H1 (cell line): ENCODE measurements around the gene HDAC8. TPM values are rescaled to one million over a fixed set of nuclear protein-coding genes. Genes with fewer than 3 reads are reported as not detected.

Experiments
- CTCF ChIA-PET: fragments of 300-600 bp; sonication (Branson Sonifier 250); formaldehyde crosslinking; loops from one replicate; lab custom pipeline; 2021; ENCODE audit not compliant: partially characterized antibody; lab: Charles Lee
- POLR2A ChIA-PET: fragments of 300-600 bp; sonication (Branson Sonifier 250); formaldehyde crosslinking; loops from one replicate; lab custom pipeline; 2021; ENCODE audit warnings: inconsistent platforms; ENCODE audit not compliant: partially characterized antibody; lab: Charles Lee
- DNase-seq, 2 experiments: peaks; one replicate each; pipeline versions ENCODE4 v3.0.0 to v3.0.0-alpha.2; 2010 to 2022; ENCODE audit warnings: low spot score in 2 of 2, low read depth in 1 of 2, mixed read lengths in 1 of 2
- FAIRE-seq: peaks from 2 replicates; lab custom pipeline; 2011; peaks lifted over from hg19 to GRCh38; lab: Jason Lieb, UNC
- H2AFZ ChIP-seq: 2 replicates; pipeline ENCODE4 v1.8.1; 2012; ENCODE audit warnings: low read length, inconsistent platforms
- H2AK5ac ChIP-seq: 2 replicates; pipeline ENCODE4 v1.6.1; 2013; ENCODE audit warnings: low read depth, low read length
- H2BK120ac ChIP-seq: replicated peaks from 2 replicates; pipeline ENCODE3; 2013; ENCODE audit warnings: low read depth, low read length, inconsistent platforms
- H2BK12ac ChIP-seq: 2 replicates; pipeline ENCODE4 v1.6.1; 2013; ENCODE audit warnings: low read depth, low read length
- H2BK15ac ChIP-seq: 2 replicates; pipeline ENCODE4 v1.6.1; 2013; ENCODE audit warnings: low read length
- H2BK20ac ChIP-seq: 2 replicates; pipeline ENCODE4 v1.6.1; 2013; ENCODE audit warnings: low read length
- H2BK5ac ChIP-seq: 2 replicates; pipeline ENCODE4 v1.6.1; 2013; ENCODE audit warnings: low read depth, low read length
- H3K14ac ChIP-seq: 2 replicates; pipeline ENCODE4 v1.6.1; 2013; ENCODE audit warnings: inconsistent platforms; ENCODE audit not compliant: insufficient read length
- H3K18ac ChIP-seq: 2 replicates; pipeline ENCODE4 v1.6.1; 2013; ENCODE audit warnings: low read length; ENCODE audit errors: extremely low read depth
- H3K23ac ChIP-seq: 2 replicates; pipeline ENCODE4 v1.6.1; 2013; ENCODE audit warnings: inconsistent platforms; ENCODE audit not compliant: insufficient read length
- H3K23me2 ChIP-seq: 2 replicates; pipeline ENCODE4 v1.6.1; 2013; ENCODE audit warnings: low read depth, low read length
- H3K27ac ChIP-seq: 2 replicates; pipeline ENCODE4 v1.6.1; 2011; ENCODE audit warnings: low read depth, low read length, inconsistent platforms
- H3K27me3 ChIP-seq, 4 experiments: replicated peaks in 1 of 4; 1 replicate in 1 of 4; 2 replicates in 3 of 4; pipeline versions ENCODE4 v1.6.1 to v1.8.1; 2011 to 2013; ENCODE audit warnings: low read length in 3 of 4, mild to moderate bottlenecking in 3 of 4, inconsistent platforms in 2 of 4, mixed read lengths in 2 of 4, moderate library complexity in 1 of 4; ENCODE audit not compliant: control insufficient read depth in 3 of 4, insufficient read depth in 3 of 4; ENCODE audit errors: extremely low read depth in 1 of 4
- H3K36me3 ChIP-seq, 4 experiments: 2 replicates each; pipeline versions ENCODE4 v1.6.1 to v1.8.1; 2011 to 2013; ENCODE audit warnings: mild to moderate bottlenecking in 4 of 4, low read length in 3 of 4, moderate library complexity in 2 of 4, control low read depth in 1 of 4, inconsistent platforms in 1 of 4; ENCODE audit not compliant: insufficient read depth in 4 of 4, control insufficient read depth in 2 of 4
- H3K4ac ChIP-seq: replicated peaks from 2 replicates; pipeline ENCODE3; 2013; ENCODE audit warnings: low read length, low read depth, mixed read lengths, inconsistent platforms; ENCODE audit not compliant: insufficient read length
- H3K4me1 ChIP-seq, 4 experiments: replicated peaks in 1 of 4; 1 replicate in 1 of 4; 2 replicates in 3 of 4; pipeline versions ENCODE4 v1.6.1 to v1.8.1; 2011 to 2013; ENCODE audit warnings: low read length in 3 of 4, inconsistent platforms in 2 of 4, mixed read lengths in 1 of 4; ENCODE audit not compliant: insufficient read depth in 4 of 4, control insufficient read depth in 3 of 4
- H3K4me2 ChIP-seq, 2 experiments: 2 replicates each; pipeline versions ENCODE4 v1.6.1 to v1.8.1; 2011 to 2013; ENCODE audit warnings: low read depth in 2 of 2, low read length in 2 of 2, control low read depth in 1 of 2, inconsistent platforms in 1 of 2, mild to moderate bottlenecking in 1 of 2; ENCODE audit not compliant: insufficient read depth in 1 of 2
- H3K4me3 ChIP-seq, 4 experiments: fragments of 200-600, 300-600 bp in 1 of 4; sonication (generic), shearing (Covaris generic), sonication (Bioruptor Twin) in 1 of 4; 2 replicates each; pipeline versions ENCODE4 v1.5.1 to v1.8.1; 2011 to 2016; ENCODE audit warnings: low read length in 4 of 4, low read depth in 3 of 4, control low read depth in 2 of 4, inconsistent platforms in 2 of 4, mild to moderate bottlenecking in 2 of 4, mixed read lengths in 1 of 4, moderate library complexity in 1 of 4; ENCODE audit not compliant: insufficient read depth in 2 of 4; ENCODE audit errors: extremely low read depth in 1 of 4
- H3K56ac ChIP-seq: replicated peaks from 2 replicates; pipeline ENCODE3; 2013; ENCODE audit warnings: low read depth, mild to moderate bottlenecking, mixed read lengths, low read length, inconsistent platforms; ENCODE audit not compliant: insufficient read length
- H3K79me1 ChIP-seq: 2 replicates; pipeline ENCODE4 v1.6.1; 2013; ENCODE audit warnings: low read depth, low read length, control low read depth
- H3K79me2 ChIP-seq, 2 experiments: 2 replicates each; pipeline versions ENCODE4 v1.6.1 to v1.8.1; 2012 to 2013; ENCODE audit warnings: low read length in 2 of 2, mild to moderate bottlenecking in 2 of 2, inconsistent platforms in 1 of 2; ENCODE audit not compliant: insufficient read depth in 2 of 2, control insufficient read depth in 1 of 2
- H3K9ac ChIP-seq, 4 experiments: replicated peaks in 1 of 4; 1 replicate in 1 of 4; 2 replicates in 3 of 4; pipeline versions ENCODE4 v1.6.1 to v1.8.1; 2011 to 2013; ENCODE audit warnings: low read depth in 3 of 4, low read length in 3 of 4, control low read depth in 2 of 4, mild to moderate bottlenecking in 2 of 4, moderate library complexity in 2 of 4, inconsistent platforms in 1 of 4; ENCODE audit errors: extremely low read depth in 1 of 4
- H3K9me3 ChIP-seq, 2 experiments: 2 replicates each; pipeline versions ENCODE4 v1.6.1 to v1.8.1; 2012 to 2013; ENCODE audit warnings: mild to moderate bottlenecking in 2 of 2, moderate library complexity in 2 of 2, control low read depth in 1 of 2, inconsistent platforms in 1 of 2, low read depth in 1 of 2, low read length in 1 of 2, mixed read lengths in 1 of 2; ENCODE audit not compliant: insufficient read depth in 2 of 2
- H4K20me1 ChIP-seq, 2 experiments: replicated peaks in 1 of 2; 2 replicates each; pipeline versions ENCODE3 to v1.8.1; 2011 to 2013; ENCODE audit warnings: inconsistent platforms in 2 of 2, low read length in 2 of 2, mild to moderate bottlenecking in 1 of 2; ENCODE audit not compliant: insufficient read depth in 2 of 2, control insufficient read depth in 1 of 2
- H4K5ac ChIP-seq: 2 replicates; pipeline ENCODE4 v1.6.1; 2013; ENCODE audit warnings: low read length, low read depth, mixed read lengths, inconsistent platforms; ENCODE audit not compliant: insufficient read length
- H4K8ac ChIP-seq: 2 replicates; pipeline ENCODE4 v1.8.0; 2013; ENCODE audit warnings: mild to moderate bottlenecking, moderate library complexity, low read length, inconsistent platforms; ENCODE audit not compliant: insufficient read depth; ENCODE audit errors: extremely low read depth
- H4K91ac ChIP-seq: replicated peaks from 2 replicates; pipeline ENCODE3; 2013; ENCODE audit warnings: low read length, mixed read lengths, inconsistent platforms; ENCODE audit not compliant: insufficient read length
- JUND ChIP-seq: IDR thresholded peaks from 2 replicates; pipeline ENCODE4 v1.6.1; 2011; ENCODE audit warnings: mild to moderate bottlenecking, improper control_type of control experiment, low read length
- POLR2A ChIP-seq, 2 experiments: IDR thresholded peaks; 1 replicate in 1 of 2; 2 replicates in 1 of 2; pipeline ENCODE4 v1.6.1; 2011; ENCODE audit warnings: low read depth in 2 of 2, low read length in 2 of 2, mild to moderate bottlenecking in 2 of 2; ENCODE audit errors: control extremely low read depth in 1 of 2
- POU5F1 ChIP-seq: IDR thresholded peaks from 2 replicates; pipeline ENCODE4 v1.6.1; 2011; ENCODE audit warnings: low read depth, mild to moderate bottlenecking, low read length, moderate library complexity
- SAP30 ChIP-seq: fragments of 300-600 bp; sonication (generic); IDR thresholded peaks from 2 replicates; pipeline ENCODE4 v1.7.1; 2012; ENCODE audit warnings: low read length, moderate library complexity, mild to moderate bottlenecking, inconsistent platforms; ENCODE audit not compliant: insufficient read depth, insufficient replicate concordance
- TCF12 ChIP-seq: IDR thresholded peaks from 2 replicates; pipeline ENCODE4 v1.6.1; 2011; ENCODE audit warnings: low read depth, mild to moderate bottlenecking, low read length
- WGBS, 2 experiments: shearing (Covaris generic) in 1 of 2; methylation state at CpG; one replicate each; pipeline versions ENCODE4 v1.1.6 to v1.1.7; 2013 to 2015; ENCODE audit warnings: low lambda C conversion rate in 2 of 2, mixed read lengths in 2 of 2, inconsistent platforms in 1 of 2, low coverage in 1 of 2, missing lambda C conversion rate in 1 of 2; ENCODE audit not compliant: insufficient replicate concordance in 2 of 2, insufficient coverage in 1 of 2, insufficient read length in 1 of 2; ENCODE audit errors: extremely low coverage in 1 of 2, missing lambda C conversion rate in 1 of 2; 5-methylcytosine and 5-hydroxymethylcytosine counted together
- polyA plus RNA-seq, 7 experiments: library from polyadenylated mRNA; depleted of rRNA in 3 of 7; stranded (reverse) in 5 of 7; unstranded in 2 of 7; fragments of >200 nt in 5 of 7; fragments of 200-250 nt in 2 of 7; gene quantifications; 1 replicate in 5 of 7; 2 replicates in 1 of 7; 4 replicates in 1 of 7; pipeline versions ENCODE4 v1.2.1 to v1.2.3, GENCODE V29; 2011 to 2013; ENCODE audit warnings: missing spikeins in 2 of 7, mixed read lengths in 2 of 7
- total RNA-seq: library from RNA; stranded (reverse); fragmentation: NEBNext Ultra II Directional; extraction: Animal tissue kit (Norgen Biotek cat#: 25700); gene quantifications from 2 replicates; pipeline ENCODE4 v1.2.1, GENCODE V29; 2021
- TF ChIP-seq, protein P1 (sequence below), 3 experiments: IDR thresholded peaks; 1 replicate in 2 of 3; 2 replicates in 1 of 3; pipeline versions ENCODE4 v1.5.1 to v1.6.1; 2011; ENCODE audit warnings: low read length in 3 of 3, mild to moderate bottlenecking in 3 of 3, inconsistent platforms in 2 of 3, low read depth in 1 of 3, moderate library complexity in 1 of 3; ENCODE audit not compliant: insufficient read depth in 1 of 3; ENCODE audit errors: control extremely low read depth in 1 of 3
- TF ChIP-seq, protein P2 (sequence below): IDR thresholded peaks from 2 replicates; pipeline ENCODE4 v1.6.1; 2012; ENCODE audit warnings: low read length, inconsistent platforms
- TF ChIP-seq, protein P3 (sequence below): IDR thresholded peaks from 2 replicates; pipeline ENCODE4 v1.6.1; 2011; ENCODE audit warnings: low read depth, mild to moderate bottlenecking, low read length; ENCODE audit not compliant: insufficient read depth

The HDAC8 gene
- total and polyA plus RNA-seq, 2 of the 8 experiments (the other 6 are each of a cell fraction or from before 2014, with no cell fraction given): 9.7 to 20.3 TPM

DNA sequence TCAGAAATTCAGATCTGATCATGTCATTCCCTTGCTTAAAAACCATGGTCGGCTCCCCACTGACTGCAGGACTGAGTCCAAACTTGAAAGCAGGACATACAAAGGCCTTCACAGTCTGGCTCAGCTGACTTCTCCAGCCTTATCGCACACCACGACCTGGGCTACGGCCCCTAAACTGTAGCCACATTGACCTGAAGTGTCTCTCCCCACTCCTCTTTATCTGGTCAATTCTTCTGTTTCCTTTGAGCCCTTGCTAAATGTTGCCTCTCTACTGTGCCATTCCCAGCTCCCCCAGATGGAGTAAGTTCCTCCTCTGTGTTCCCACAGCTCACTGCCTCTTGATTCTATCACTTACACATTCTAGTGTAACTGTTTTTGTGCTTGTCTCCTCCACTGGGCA lies 206.5 kb downstream of the HDAC8 start:
- no peak overlapping the region for H3K27ac ChIP-seq
- no peak overlapping the region for H4K91ac ChIP-seq
- no peak overlapping the region for H3K4ac ChIP-seq
- H3K4me3 ChIP-seq: no peak overlapping the region
- FAIRE-seq (no peak), DNase-seq (no peak)
- H3K79me1 ChIP-seq: no peaks in the 10 kb centered on the region
- H3K4me2 ChIP-seq: no peak overlapping the region
- WGBS, 2 experiments: 82% methylated on average over 4 of the region's 4 CpGs; no CpG with 5 or more reads in 1 of the 2 experiments
- no peak overlapping the region for H3K56ac ChIP-seq
- no peak overlapping the region for H2BK5ac ChIP-seq
- no peak overlapping the region for H2BK15ac ChIP-seq
- H3K79me2 ChIP-seq: no peaks in the 10 kb centered on the region
- H3K9me3 ChIP-seq: no peaks in the 10 kb centered on the region
- no peaks in the 10 kb centered on the region for H3K36me3 ChIP-seq
- no peak overlapping the region for H3K9ac ChIP-seq
- ChIA-PET POLR2A (no interaction called here), CTCF (interaction anchor here (1.1 kb wide), 2 partner anchors 60 to 68 kb away, joined by 3 read pairs; no protein-coding TSS in a partner anchor)
- no peak overlapping the region for H3K23ac ChIP-seq
- peaks cover 0 to 2% (median 0%) of the 10 kb centered on the region in 4 experiments; a peak in 2 of 7 replicates for H3K4me1 ChIP-seq
- no peak overlapping the region for H4K8ac ChIP-seq
- no peak overlapping the region for H2BK20ac ChIP-seq
- H4K5ac ChIP-seq: no peak overlapping the region
- no peak overlapping the region for H3K14ac ChIP-seq
- no peak overlapping the region for H2BK120ac ChIP-seq
- no peak overlapping the region for H2AFZ ChIP-seq
- H3K18ac ChIP-seq: no peak overlapping the region
- no peaks in the 10 kb centered on the region for H3K27me3 ChIP-seq
- no peaks in the 10 kb centered on the region for H3K23me2 ChIP-seq
- no peak overlapping the region for H2AK5ac ChIP-seq
- no peak overlapping the region for H2BK12ac ChIP-seq
- H4K20me1 ChIP-seq: no peaks in the 10 kb centered on the region
- no peak for TF ChIP-seq POLR2A (IDR thresholded peaks at IDR 0.05; ENCODE audit: control extremely low read depth in 1 of 2, low read depth in 2 of 2, low read length in 2 of 2)
- TF ChIP-seq, protein P1, sequence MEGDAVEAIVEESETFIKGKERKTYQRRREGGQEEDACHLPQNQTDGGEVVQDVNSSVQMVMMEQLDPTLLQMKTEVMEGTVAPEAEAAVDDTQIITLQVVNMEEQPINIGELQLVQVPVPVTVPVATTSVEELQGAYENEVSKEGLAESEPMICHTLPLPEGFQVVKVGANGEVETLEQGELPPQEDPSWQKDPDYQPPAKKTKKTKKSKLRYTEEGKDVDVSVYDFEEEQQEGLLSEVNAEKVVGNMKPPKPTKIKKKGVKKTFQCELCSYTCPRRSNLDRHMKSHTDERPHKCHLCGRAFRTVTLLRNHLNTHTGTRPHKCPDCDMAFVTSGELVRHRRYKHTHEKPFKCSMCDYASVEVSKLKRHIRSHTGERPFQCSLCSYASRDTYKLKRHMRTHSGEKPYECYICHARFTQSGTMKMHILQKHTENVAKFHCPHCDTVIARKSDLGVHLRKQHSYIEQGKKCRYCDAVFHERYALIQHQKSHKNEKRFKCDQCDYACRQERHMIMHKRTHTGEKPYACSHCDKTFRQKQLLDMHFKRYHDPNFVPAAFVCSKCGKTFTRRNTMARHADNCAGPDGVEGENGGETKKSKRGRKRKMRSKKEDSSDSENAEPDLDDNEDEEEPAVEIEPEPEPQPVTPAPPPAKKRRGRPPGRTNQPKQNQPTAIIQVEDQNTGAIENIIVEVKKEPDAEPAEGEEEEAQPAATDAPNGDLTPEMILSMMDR (IDR thresholded peaks at IDR 0.05; ENCODE audit: control extremely low read depth in 1 of 3, insufficient read depth in 1 of 3, low read depth in 1 of 3, low read length in 3 of 3): no peak
- no peak for TF ChIP-seq JUND
- TF ChIP-seq SAP30: no peak
- TF ChIP-seq, protein P2, sequence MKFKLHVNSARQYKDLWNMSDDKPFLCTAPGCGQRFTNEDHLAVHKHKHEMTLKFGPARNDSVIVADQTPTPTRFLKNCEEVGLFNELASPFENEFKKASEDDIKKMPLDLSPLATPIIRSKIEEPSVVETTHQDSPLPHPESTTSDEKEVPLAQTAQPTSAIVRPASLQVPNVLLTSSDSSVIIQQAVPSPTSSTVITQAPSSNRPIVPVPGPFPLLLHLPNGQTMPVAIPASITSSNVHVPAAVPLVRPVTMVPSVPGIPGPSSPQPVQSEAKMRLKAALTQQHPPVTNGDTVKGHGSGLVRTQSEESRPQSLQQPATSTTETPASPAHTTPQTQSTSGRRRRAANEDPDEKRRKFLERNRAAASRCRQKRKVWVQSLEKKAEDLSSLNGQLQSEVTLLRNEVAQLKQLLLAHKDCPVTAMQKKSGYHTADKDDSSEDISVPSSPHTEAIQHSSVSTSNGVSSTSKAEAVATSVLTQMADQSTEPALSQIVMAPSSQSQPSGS: no peak
- TF ChIP-seq POU5F1: no peak
- TF ChIP-seq TCF12: no peak
- TF ChIP-seq, protein P3, sequence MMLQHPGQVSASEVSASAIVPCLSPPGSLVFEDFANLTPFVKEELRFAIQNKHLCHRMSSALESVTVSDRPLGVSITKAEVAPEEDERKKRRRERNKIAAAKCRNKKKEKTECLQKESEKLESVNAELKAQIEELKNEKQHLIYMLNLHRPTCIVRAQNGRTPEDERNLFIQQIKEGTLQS: no peak
